ENCODE measurements around the gene AGTPBP1.

The AGTPBP1 gene

GRCh38 chr9:85676790-85677189 lies 65.0 kb downstream of the AGTPBP1 start:
- no peak for TF ChIP-seq CEBPB (IDR thresholded peaks at IDR 0.05)
- no peak for TF ChIP-seq MAX (IDR thresholded peaks at IDR 0.05)

DNA sequence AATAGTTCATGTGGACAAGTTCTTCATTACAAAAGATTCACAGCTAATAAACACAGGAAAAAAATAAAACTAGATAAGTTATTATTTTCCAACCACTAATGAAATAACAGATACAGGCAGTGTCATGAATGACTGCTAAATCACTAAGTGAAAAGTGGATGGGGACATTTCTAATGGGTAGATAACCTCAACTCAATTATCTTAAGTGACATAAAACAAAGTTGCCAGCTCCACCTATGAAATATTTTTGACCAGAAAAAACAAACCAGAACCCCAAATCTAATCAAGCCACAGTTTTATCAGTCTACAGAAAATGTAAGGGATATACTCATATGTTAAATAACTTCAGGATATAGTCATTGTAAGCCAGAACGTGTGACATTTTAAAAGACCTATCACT lies 74.4 kb downstream of the AGTPBP1 start:
- TF ChIP-seq TEAD4 (IDR thresholded peaks at IDR 0.05) (no peak), USF1 (IDR thresholded peaks at IDR 0.05) (no peak), CEBPB (IDR thresholded peaks at IDR 0.05) (no peak), FOXM1 (IDR thresholded peaks at IDR 0.05; ENCODE audit: borderline replicate concordance, low read depth) (no peak), TCF12 (IDR thresholded peaks at IDR 0.05; ENCODE audit: low read depth) (no peak), EGR1 (IDR thresholded peaks at IDR 0.05) (no peak), NFIC (IDR thresholded peaks at IDR 0.05) (no peak), RAD21 (IDR thresholded peaks at IDR 0.05; ENCODE audit: low read depth) (no peak), ZBTB7A (IDR thresholded peaks at IDR 0.05; ENCODE audit: low read depth) (no peak), REST (IDR thresholded peaks at IDR 0.05; ENCODE audit: low read depth) (no peak), MAX (IDR thresholded peaks at IDR 0.05) (no peak), EP300 (IDR thresholded peaks at IDR 0.05; ENCODE audit: borderline replicate concordance) (no peak), CREB1 (IDR thresholded peaks at IDR 0.05; ENCODE audit: low read depth) (no peak)

GRCh38 chr9:85666086-85666485 lies 75.7 kb downstream of the AGTPBP1 start:
- TF ChIP-seq EP300 (IDR thresholded peaks at IDR 0.05; ENCODE audit: borderline replicate concordance) (no peak), YY1 (IDR thresholded peaks at IDR 0.05; ENCODE audit: low read depth) (no peak), NFIC (IDR thresholded peaks at IDR 0.05) (no peak), CEBPB (IDR thresholded peaks at IDR 0.05) (no peak), REST (IDR thresholded peaks at IDR 0.05; ENCODE audit: low read depth) (no peak), FOXM1 (IDR thresholded peaks at IDR 0.05; ENCODE audit: borderline replicate concordance, low read depth) (no peak), RAD21 (IDR thresholded peaks at IDR 0.05; ENCODE audit: low read depth) (no peak), MAX (IDR thresholded peaks at IDR 0.05) (no peak), TEAD4 (IDR thresholded peaks at IDR 0.05) (no peak), CREB1 (IDR thresholded peaks at IDR 0.05; ENCODE audit: low read depth) (no peak), TAF1 (IDR thresholded peaks at IDR 0.05; ENCODE audit: low read depth) (no peak), TCF12 (IDR thresholded peaks at IDR 0.05; ENCODE audit: low read depth) (no peak), EGR1 (IDR thresholded peaks at IDR 0.05) (no peak), ZBTB7A (IDR thresholded peaks at IDR 0.05; ENCODE audit: low read depth) (no peak), USF1 (IDR thresholded peaks at IDR 0.05) (no peak)

DNA sequence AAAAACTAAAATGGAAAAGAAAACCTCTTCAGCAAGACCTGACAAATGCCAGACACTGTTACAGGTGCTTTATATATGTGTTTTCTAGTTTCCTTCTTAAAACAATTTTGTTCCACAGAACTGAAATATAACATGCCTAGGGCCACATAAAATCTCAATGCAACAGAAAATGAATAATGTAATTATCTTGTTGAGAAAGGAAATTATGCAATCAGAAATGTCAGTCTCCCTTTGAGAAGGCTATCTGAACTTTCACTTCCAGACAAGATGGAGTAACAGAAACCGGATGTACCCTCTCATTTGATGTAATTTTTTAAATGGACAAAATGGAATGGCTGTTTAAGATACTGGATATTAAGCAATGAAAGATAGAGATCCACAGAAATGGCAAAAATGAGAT lies 79.2 kb downstream of the AGTPBP1 start:
- TF ChIP-seq CREB1 (IDR thresholded peaks at IDR 0.05; ENCODE audit: low read depth) (no peak), NFIC (IDR thresholded peaks at IDR 0.05) (no peak), REST (IDR thresholded peaks at IDR 0.05; ENCODE audit: low read depth) (no peak), EGR1 (IDR thresholded peaks at IDR 0.05) (no peak), TEAD4 (IDR thresholded peaks at IDR 0.05) (no peak), ZBTB7A (IDR thresholded peaks at IDR 0.05; ENCODE audit: low read depth) (no peak), FOXM1 (IDR thresholded peaks at IDR 0.05; ENCODE audit: borderline replicate concordance, low read depth) (no peak), YY1 (IDR thresholded peaks at IDR 0.05; ENCODE audit: low read depth) (no peak), EP300 (IDR thresholded peaks at IDR 0.05; ENCODE audit: borderline replicate concordance) (no peak), CEBPB (IDR thresholded peaks at IDR 0.05) (no peak), TCF12 (IDR thresholded peaks at IDR 0.05; ENCODE audit: low read depth) (no peak), TAF1 (IDR thresholded peaks at IDR 0.05; ENCODE audit: low read depth) (no peak), RAD21 (IDR thresholded peaks at IDR 0.05; ENCODE audit: low read depth) (no peak), USF1 (IDR thresholded peaks at IDR 0.05) (no peak)

Measured in Ishikawa (cell line).